OCI-M2 (cell line): Measurements from ENCODE around the gene TSPYL1.
"Not testable (repeated sequence)": the region's sequence is repeated elsewhere in the genome, so short reads cannot be mapped to it uniquely, and the experiment has no call there.

Experiments
- DNase-seq: peaks from one replicate; lab custom pipeline; 2025; ENCODE audit not compliant: unreplicated experiment; lab: John Stamatoyannopoulos, UW

The TSPYL1 gene

GRCh38 chr6:116298973-116299372 is 19.2 kb upstream of the TSPYL1 start:
- DNase-seq: no peak

GRCh38 chr6:116298273-116298672 is 18.5 kb upstream of the TSPYL1 start:
- no peak for DNase-seq

- no peak for DNase-seq
These were observed 12.8 kb upstream of the TSPYL1 start for GRCh38 chr6:116292553-116292952.

GRCh38 chr6:116291701-116292396 is 12.1 kb upstream of the TSPYL1 start:
- no peak for DNase-seq

GRCh38 chr6:116290799-116291198 is 11.1 kb upstream of the TSPYL1 start:
- DNase-seq: no peak

- no peak for DNase-seq
These were observed 10.1 kb upstream of the TSPYL1 start for GRCh38 chr6:116289876-116290275.

GRCh38 chr6:116287689-116288282 is 8.1 kb upstream of the TSPYL1 start:
- DNase-seq: no peak

- DNase-seq: no peak
These were observed 7.1 kb upstream of the TSPYL1 start for GRCh38 chr6:116286773-116287358.

GRCh38 chr6:116284984-116285383 is 5.3 kb upstream of the TSPYL1 start:
- not testable (repeated sequence) for DNase-seq

- DNase-seq: no peak
These were observed 3.5 kb upstream of the TSPYL1 start for GRCh38 chr6:116283191-116283590.

- DNase-seq: no peak
These were observed 3.0 kb upstream of the TSPYL1 start for GRCh38 chr6:116282698-116283097.

GRCh38 chr6:116280933-116281316 is 1.2 kb upstream of the TSPYL1 start:
- no peak for DNase-seq

- DNase-seq: no peak
These were observed 617 bp upstream of the TSPYL1 start for GRCh38 chr6:116280161-116280932.

- no peak for DNase-seq
These were observed 887 bp downstream of the TSPYL1 start for GRCh38 chr6:116278854-116279231.

GRCh38 chr6:116278481-116278829 is 1.3 kb downstream of the TSPYL1 start:
- no peak for DNase-seq

- no peak for DNase-seq
These were observed 2.6 kb downstream of the TSPYL1 start for GRCh38 chr6:116277124-116277523.

- no peak for DNase-seq
These were observed 8.5 kb downstream of the TSPYL1 start for GRCh38 chr6:116271149-116271708.

- no peak for DNase-seq
These were observed 11.0 kb downstream of the TSPYL1 start for GRCh38 chr6:116268589-116269293.

GRCh38 chr6:116267836-116268588 is 11.7 kb downstream of the TSPYL1 start:
- no peak for DNase-seq

GRCh38 chr6:116266803-116267202 is 12.9 kb downstream of the TSPYL1 start:
- no peak for DNase-seq
